Peyer's patch (tissue), 4 donors: ENCODE data around the gene MYO1D.

Experiments used
- POLR2A ChIP-seq, 2 donors: fragments of 450-650 bp; IDR thresholded peaks; one replicate each; pipeline ENCODE4 v1.5.1; 2017; ENCODE audit warnings: antibody characterized with exemption in 2 of 2, mild to moderate bottlenecking in 2 of 2, moderate library complexity in 2 of 2
- TF ChIP-seq, protein P1 (sequence below), 6 experiments: fragments of 450-650 bp in 4 of 6; fragments of 200-600 bp in 2 of 6; sonication (generic) in 1 of 6; IDR thresholded peaks; one replicate each; pipeline ENCODE4 v1.5.1; 2017 to 2019; ENCODE audit warnings: antibody characterized with exemption in 6 of 6, mild to moderate bottlenecking in 3 of 6, moderate library complexity in 1 of 6

DNA sequence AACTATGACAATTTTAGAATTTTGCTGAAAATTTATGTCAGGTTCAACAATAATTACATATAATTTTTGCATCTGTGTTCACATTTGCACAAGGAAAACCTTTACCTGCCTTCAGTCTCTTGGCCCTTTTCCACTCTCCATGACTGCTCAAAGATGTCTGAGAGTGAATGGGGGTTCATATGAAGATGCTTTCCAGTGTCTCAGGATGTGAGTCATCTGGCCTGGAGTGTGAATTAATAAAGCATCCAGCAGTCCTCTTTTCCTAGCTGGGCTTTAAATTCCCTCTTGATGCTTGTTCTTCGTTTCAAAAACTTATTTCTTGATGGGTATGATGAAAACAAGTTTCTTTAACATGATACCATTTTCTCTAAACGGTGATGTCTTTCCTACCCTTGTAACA, 290.3 kb downstream of the MYO1D start:
- TF ChIP-seq, protein P1, sequence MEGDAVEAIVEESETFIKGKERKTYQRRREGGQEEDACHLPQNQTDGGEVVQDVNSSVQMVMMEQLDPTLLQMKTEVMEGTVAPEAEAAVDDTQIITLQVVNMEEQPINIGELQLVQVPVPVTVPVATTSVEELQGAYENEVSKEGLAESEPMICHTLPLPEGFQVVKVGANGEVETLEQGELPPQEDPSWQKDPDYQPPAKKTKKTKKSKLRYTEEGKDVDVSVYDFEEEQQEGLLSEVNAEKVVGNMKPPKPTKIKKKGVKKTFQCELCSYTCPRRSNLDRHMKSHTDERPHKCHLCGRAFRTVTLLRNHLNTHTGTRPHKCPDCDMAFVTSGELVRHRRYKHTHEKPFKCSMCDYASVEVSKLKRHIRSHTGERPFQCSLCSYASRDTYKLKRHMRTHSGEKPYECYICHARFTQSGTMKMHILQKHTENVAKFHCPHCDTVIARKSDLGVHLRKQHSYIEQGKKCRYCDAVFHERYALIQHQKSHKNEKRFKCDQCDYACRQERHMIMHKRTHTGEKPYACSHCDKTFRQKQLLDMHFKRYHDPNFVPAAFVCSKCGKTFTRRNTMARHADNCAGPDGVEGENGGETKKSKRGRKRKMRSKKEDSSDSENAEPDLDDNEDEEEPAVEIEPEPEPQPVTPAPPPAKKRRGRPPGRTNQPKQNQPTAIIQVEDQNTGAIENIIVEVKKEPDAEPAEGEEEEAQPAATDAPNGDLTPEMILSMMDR (IDR thresholded peaks at IDR 0.05) = no peak
- no peak for TF ChIP-seq POLR2A (IDR thresholded peaks at IDR 0.05)
